HepG2 (cell line): ENCODE results near the gene ART4. TPM values are rescaled to one million over a fixed set of nuclear protein-coding genes. Genes with fewer than 3 reads are reported as not detected.

Source experiments
- ATF7-NPFF ChIP-seq: sonication (generic); formaldehyde crosslinking; IDR thresholded peaks from 2 replicates; pipeline ENCODE4 v1.8.1; 2023; ENCODE audit warnings: mild to moderate bottlenecking, low read depth, missing genetic modification reagents, moderate library complexity
- ATM ChIP-seq: fragments of 450-650 bp; IDR thresholded peaks from 2 replicates; pipeline ENCODE4 v1.7.1; 2017; ENCODE audit warnings: mild to moderate bottlenecking, borderline replicate concordance
- BRCA1 ChIP-seq: sonication (generic); formaldehyde crosslinking; IDR thresholded peaks from 2 replicates; pipeline ENCODE4 v1.4.0; 2020; ENCODE audit warnings: missing genetic modification reagents
- CENPT ChIP-seq: sonication (generic); formaldehyde crosslinking; IDR thresholded peaks from 2 replicates; pipeline ENCODE4 v1.8.0; 2022; ENCODE audit warnings: low read depth, mild to moderate bottlenecking, moderate library complexity, missing genetic modification reagents
- CHCHD3 ChIP-seq: sonication (generic); formaldehyde crosslinking; IDR thresholded peaks from 2 replicates; pipeline ENCODE4 v1.8.0; 2022; ENCODE audit warnings: mild to moderate bottlenecking, missing genetic modification reagents, moderate library complexity
- FOXA1 ChIP-seq, 2 experiments: fragments of 450-650 bp in 1 of 2; sonication (generic) in 1 of 2; formaldehyde crosslinking in 1 of 2; IDR thresholded peaks; 2 replicates each; pipeline versions ENCODE4 v1.4.0 to v1.6.1; 2016 to 2020; ENCODE audit warnings: missing genetic modification reagents in 1 of 2
- FOXP1 ChIP-seq, 2 experiments: fragments of 450-650 bp in 1 of 2; IDR thresholded peaks; 2 replicates each; pipeline ENCODE4 v1.6.1; 2017 to 2018; ENCODE audit warnings: antibody characterized with exemption in 1 of 2
- HOXD1 ChIP-seq: sonication (generic); formaldehyde crosslinking; IDR thresholded peaks from 2 replicates; pipeline ENCODE4 v1.5.0; 2020; ENCODE audit warnings: missing genetic modification reagents
- MLLT10 ChIP-seq: sonication (generic); formaldehyde crosslinking; IDR thresholded peaks from 2 replicates; pipeline ENCODE4 v1.4.0; 2020; ENCODE audit warnings: missing genetic modification reagents
- PBX2 ChIP-seq: IDR thresholded peaks from 2 replicates; pipeline ENCODE4 v1.6.1; 2016; ENCODE audit warnings: control low read depth
- TBP ChIP-seq: sonication (generic); formaldehyde crosslinking; IDR thresholded peaks from 2 replicates; pipeline ENCODE4 v1.5.0; 2020; ENCODE audit warnings: missing genetic modification reagents
- TEAD2 ChIP-seq: sonication (generic); formaldehyde crosslinking; IDR thresholded peaks from 2 replicates; pipeline ENCODE4 v1.9.0; 2021; ENCODE audit warnings: missing genetic modification reagents
- THAP11 ChIP-seq: IDR thresholded peaks from 2 replicates; pipeline ENCODE4 v1.6.1; 2016; ENCODE audit warnings: missing biosample characterization, missing genetic modification reagents
- ZNF234 ChIP-seq: sonication (generic); formaldehyde crosslinking; conservative IDR thresholded peaks from 2 replicates; pipeline ENCODE4 v1.5.1; 2020; ENCODE audit warnings: mild to moderate bottlenecking, missing genetic modification reagents
- ZNF253 ChIP-seq: sonication (generic); formaldehyde crosslinking; IDR thresholded peaks from 2 replicates; pipeline ENCODE4 v1.8.0; 2022; ENCODE audit warnings: mild to moderate bottlenecking, missing genetic modification reagents, borderline replicate concordance
- ZNF335 ChIP-seq: sonication (generic); formaldehyde crosslinking; IDR thresholded peaks from 2 replicates; pipeline ENCODE4 v1.4.0; 2020; ENCODE audit warnings: missing genetic modification reagents
- ZNF382 ChIP-seq: sonication (generic); formaldehyde crosslinking; IDR thresholded peaks from 2 replicates; pipeline ENCODE4 v1.5.0; 2020; ENCODE audit warnings: missing genetic modification reagents, mild to moderate bottlenecking, borderline replicate concordance
- ZNF460 ChIP-seq: sonication (generic); formaldehyde crosslinking; IDR thresholded peaks from 2 replicates; pipeline ENCODE4 v1.5.1; 2020; ENCODE audit warnings: missing genetic modification reagents, mild to moderate bottlenecking, borderline replicate concordance
- ZNF879 ChIP-seq: sonication (generic); formaldehyde crosslinking; IDR thresholded peaks from 2 replicates; pipeline ENCODE4 v1.8.1; 2023; ENCODE audit warnings: missing genetic modification reagents
- ZSCAN20 ChIP-seq: sonication (generic); formaldehyde crosslinking; IDR thresholded peaks from 2 replicates; pipeline ENCODE4 v1.4.0; 2020; ENCODE audit warnings: missing genetic modification reagents, mild to moderate bottlenecking, borderline replicate concordance
- ZSCAN22 ChIP-seq: sonication (generic); formaldehyde crosslinking; IDR thresholded peaks from 2 replicates; pipeline ENCODE4 v1.4.0; 2020; ENCODE audit warnings: mild to moderate bottlenecking, missing genetic modification reagents
- polyA plus RNA-seq, 8 experiments: library from polyadenylated mRNA; depleted of rRNA in 3 of 8; stranded (reverse) in 7 of 8; unstranded in 1 of 8; fragments of >200 nt; fragmentation: Illumina TruSeq in 4 of 8; extraction: Trizol in 4 of 8; gene quantifications; 2 replicates each; pipeline versions ENCODE4 v1.2.1 to v1.2.3, GENCODE V29; 2011 to 2016; ENCODE audit warnings: low read depth in 4 of 8, missing spikeins in 1 of 8, mixed read lengths in 1 of 8; ENCODE audit not compliant: insufficient read depth in 1 of 8
- total RNA-seq, 5 experiments: library from RNA; depleted of rRNA; stranded (reverse); fragments of >200 nt; fragmentation: Illumina TruSeq; extraction: Trizol; gene quantifications; 2 replicates each; pipeline ENCODE4 v1.2.3, GENCODE V29; 2016; ENCODE audit warnings: low read depth in 1 of 5
- TF ChIP-seq, protein P1 (sequence below): sonication (generic); formaldehyde crosslinking; IDR thresholded peaks from 2 replicates; pipeline ENCODE4 v1.5.0; 2020; ENCODE audit warnings: mild to moderate bottlenecking, missing genetic modification reagents
- TF ChIP-seq, protein P2 (sequence below): sonication (generic); formaldehyde crosslinking; IDR thresholded peaks from 2 replicates; pipeline ENCODE4 v1.5.1; 2020; ENCODE audit warnings: missing genetic modification reagents, mild to moderate bottlenecking, borderline replicate concordance
- TF ChIP-seq, protein P3 (sequence below): sonication (generic); formaldehyde crosslinking; IDR thresholded peaks from 2 replicates; pipeline ENCODE4 v1.8.1; 2023; ENCODE audit warnings: missing genetic modification reagents, mild to moderate bottlenecking, borderline replicate concordance
- TF ChIP-seq, protein P4 (sequence below): sonication (generic); formaldehyde crosslinking; IDR thresholded peaks from 2 replicates; pipeline ENCODE4 v1.5.0; 2020; ENCODE audit warnings: missing genetic modification reagents, mild to moderate bottlenecking, borderline replicate concordance
- TF ChIP-seq, protein P5 (sequence below): sonication (generic); formaldehyde crosslinking; IDR thresholded peaks from 2 replicates; pipeline ENCODE4 v1.5.0; 2020; ENCODE audit warnings: mild to moderate bottlenecking, low read depth, missing genetic modification reagents, borderline replicate concordance

ART4 gene
- total and polyA plus RNA-seq, 2 of the 13 experiments (the other 11 are each of a cell fraction or from before 2014, with no cell fraction given) = 17.6 to 20.3 TPM

GRCh38 chr12:14841761-14842160 lies 1.6 kb downstream of the ART4 start (continued):
- TF ChIP-seq ZNF234 (CRISPR knock-in tag) = no peak
- no peak for TF ChIP-seq PBX2 (CRISPR knock-in tag)
- TF ChIP-seq CENPT (CRISPR knock-in tag) = no peak
- no peak for TF ChIP-seq TEAD2
- no peak for TF ChIP-seq ZNF382 (CRISPR knock-in tag)
- no peak for TF ChIP-seq ZNF335 (CRISPR knock-in tag)
- no peak for TF ChIP-seq TBP
- peak; percentile 6; the same call in 1 of the 2 replicates for TF ChIP-seq THAP11 (CRISPR knock-in tag)
- no peak for TF ChIP-seq FOXP1 (IDR thresholded peaks at IDR 0.05)
- TF ChIP-seq FOXP1 (CRISPR knock-in tag; IDR thresholded peaks at IDR 0.05) = peak; percentile 41; the same call in 1 of the 2 replicates
- no peak for TF ChIP-seq MLLT10 (CRISPR knock-in tag)
- no peak for TF ChIP-seq CHCHD3 (CRISPR knock-in tag)
- TF ChIP-seq, protein P1, sequence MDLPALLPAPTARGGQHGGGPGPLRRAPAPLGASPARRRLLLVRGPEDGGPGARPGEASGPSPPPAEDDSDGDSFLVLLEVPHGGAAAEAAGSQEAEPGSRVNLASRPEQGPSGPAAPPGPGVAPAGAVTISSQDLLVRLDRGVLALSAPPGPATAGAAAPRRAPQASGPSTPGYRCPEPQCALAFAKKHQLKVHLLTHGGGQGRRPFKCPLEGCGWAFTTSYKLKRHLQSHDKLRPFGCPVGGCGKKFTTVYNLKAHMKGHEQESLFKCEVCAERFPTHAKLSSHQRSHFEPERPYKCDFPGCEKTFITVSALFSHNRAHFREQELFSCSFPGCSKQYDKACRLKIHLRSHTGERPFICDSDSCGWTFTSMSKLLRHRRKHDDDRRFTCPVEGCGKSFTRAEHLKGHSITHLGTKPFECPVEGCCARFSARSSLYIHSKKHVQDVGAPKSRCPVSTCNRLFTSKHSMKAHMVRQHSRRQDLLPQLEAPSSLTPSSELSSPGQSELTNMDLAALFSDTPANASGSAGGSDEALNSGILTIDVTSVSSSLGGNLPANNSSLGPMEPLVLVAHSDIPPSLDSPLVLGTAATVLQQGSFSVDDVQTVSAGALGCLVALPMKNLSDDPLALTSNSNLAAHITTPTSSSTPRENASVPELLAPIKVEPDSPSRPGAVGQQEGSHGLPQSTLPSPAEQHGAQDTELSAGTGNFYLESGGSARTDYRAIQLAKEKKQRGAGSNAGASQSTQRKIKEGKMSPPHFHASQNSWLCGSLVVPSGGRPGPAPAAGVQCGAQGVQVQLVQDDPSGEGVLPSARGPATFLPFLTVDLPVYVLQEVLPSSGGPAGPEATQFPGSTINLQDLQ (CRISPR knock-in tag) = no peak
- no peak for TF ChIP-seq ATM
- TF ChIP-seq ZSCAN22 (CRISPR knock-in tag) = no peak
- TF ChIP-seq ZSCAN20 (CRISPR knock-in tag) = no peak
- TF ChIP-seq ZNF879 (CRISPR knock-in tag) = no peak
- TF ChIP-seq, protein P2, sequence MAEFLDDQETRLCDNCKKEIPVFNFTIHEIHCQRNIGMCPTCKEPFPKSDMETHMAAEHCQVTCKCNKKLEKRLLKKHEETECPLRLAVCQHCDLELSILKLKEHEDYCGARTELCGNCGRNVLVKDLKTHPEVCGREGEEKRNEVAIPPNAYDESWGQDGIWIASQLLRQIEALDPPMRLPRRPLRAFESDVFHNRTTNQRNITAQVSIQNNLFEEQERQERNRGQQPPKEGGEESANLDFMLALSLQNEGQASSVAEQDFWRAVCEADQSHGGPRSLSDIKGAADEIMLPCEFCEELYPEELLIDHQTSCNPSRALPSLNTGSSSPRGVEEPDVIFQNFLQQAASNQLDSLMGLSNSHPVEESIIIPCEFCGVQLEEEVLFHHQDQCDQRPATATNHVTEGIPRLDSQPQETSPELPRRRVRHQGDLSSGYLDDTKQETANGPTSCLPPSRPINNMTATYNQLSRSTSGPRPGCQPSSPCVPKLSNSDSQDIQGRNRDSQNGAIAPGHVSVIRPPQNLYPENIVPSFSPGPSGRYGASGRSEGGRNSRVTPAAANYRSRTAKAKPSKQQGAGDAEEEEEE (CRISPR knock-in tag) = no peak
- TF ChIP-seq, protein P3, sequence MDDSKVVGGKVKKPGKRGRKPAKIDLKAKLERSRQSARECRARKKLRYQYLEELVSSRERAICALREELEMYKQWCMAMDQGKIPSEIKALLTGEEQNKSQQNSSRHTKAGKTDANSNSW (CRISPR knock-in tag) = no peak
- TF ChIP-seq, protein P4, sequence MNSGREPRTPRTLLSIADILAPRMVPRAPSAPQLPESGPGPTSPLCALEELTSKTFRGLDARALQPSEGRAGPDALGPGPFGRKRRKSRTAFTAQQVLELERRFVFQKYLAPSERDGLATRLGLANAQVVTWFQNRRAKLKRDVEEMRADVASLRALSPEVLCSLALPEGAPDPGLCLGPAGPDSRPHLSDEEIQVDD = no peak
- TF ChIP-seq HOXD1 = no peak
- no peak for TF ChIP-seq ZNF253 (CRISPR knock-in tag)
- no peak for TF ChIP-seq BRCA1 (CRISPR knock-in tag)
- no peak for TF ChIP-seq FOXA1 (IDR thresholded peaks at IDR 0.05)
- TF ChIP-seq FOXA1 (CRISPR knock-in tag; IDR thresholded peaks at IDR 0.05) = no peak
- no peak for TF ChIP-seq ZNF460 (CRISPR knock-in tag)
- TF ChIP-seq, protein P5, sequence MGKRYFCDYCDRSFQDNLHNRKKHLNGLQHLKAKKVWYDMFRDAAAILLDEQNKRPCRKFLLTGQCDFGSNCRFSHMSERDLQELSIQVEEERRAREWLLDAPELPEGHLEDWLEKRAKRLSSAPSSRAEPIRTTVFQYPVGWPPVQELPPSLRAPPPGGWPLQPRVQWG (CRISPR knock-in tag) = no peak
- TF ChIP-seq ATF7-NPFF (CRISPR knock-in tag) = no peak
